SIG-M5 treated with dmso at 0.1 percent for 504 hours (cell line): Measurements from ENCODE around the gene EFHC1.
A peak's percentile ranks its signal among the peaks of the same experiment; 100 is the strongest.
"Not testable (repeated sequence)": the region's sequence is repeated elsewhere in the genome, so short reads cannot be mapped to it uniquely, and the experiment has no call there.

Experiments
- DNase-seq: peaks from one replicate; lab custom pipeline; 2025; ENCODE audit not compliant: unreplicated experiment; lab: John Stamatoyannopoulos, UW

EFHC1 gene

DNA sequence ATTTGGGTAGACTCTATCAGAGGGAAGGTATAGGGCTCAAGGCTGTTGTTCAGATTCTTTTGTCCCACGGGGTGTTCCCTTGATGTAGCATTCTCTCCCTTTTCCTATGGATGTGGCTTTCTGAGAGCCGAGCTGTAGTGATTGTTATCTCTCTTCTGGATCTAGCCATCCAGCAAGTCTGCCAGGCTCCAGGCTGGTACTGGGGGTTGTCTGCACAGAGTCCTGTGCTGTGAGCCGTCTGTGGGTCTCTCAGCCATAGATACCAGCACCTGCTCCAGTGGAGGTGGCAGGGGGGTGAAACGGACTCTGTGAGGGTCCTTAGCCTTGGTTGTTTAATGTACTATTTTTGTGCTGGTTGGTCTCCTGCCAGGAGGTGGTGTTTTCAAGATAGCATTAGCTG is 13.2 kb downstream of the EFHC1 start:
- not testable (repeated sequence) for DNase-seq

DNA sequence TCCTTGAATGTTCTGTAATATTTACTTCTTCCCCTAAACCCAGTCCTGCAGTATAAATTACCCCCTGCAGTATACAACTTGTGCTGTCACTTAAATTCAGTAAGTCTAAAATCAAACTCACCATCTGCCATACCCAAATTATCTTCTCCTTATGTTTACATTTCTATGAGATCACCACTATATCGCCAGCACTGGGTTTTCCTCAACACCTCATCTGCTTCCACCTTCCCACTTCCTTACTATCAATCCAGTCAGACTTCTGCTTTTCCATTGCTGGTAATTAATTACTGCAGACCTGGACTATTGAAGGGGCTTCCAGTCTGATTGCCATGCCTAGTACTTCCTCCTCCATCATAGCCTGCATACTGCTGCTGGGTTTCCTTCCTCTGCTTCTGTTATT is 15.2 kb downstream of the EFHC1 start:
- no peak for DNase-seq

DNA sequence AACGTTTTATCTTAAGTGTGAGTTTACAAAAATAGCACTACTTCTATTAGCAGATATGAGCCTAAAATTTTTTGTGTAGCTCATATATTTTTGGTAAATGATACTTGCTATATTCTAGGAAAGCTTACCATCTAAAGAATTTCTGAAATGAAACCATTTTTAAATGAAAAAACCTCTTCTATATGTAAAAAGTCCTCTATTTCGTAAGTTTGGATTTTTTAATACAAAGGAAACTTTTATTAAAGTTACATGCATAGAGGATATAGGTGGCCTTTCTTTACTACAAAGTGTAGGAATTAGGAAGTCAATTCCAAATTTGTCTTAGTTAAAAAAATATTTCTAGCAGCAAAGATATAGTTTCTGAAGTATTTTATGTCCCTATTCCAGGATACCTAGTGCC is 18.8 kb downstream of the EFHC1 start:
- DNase-seq = no peak

DNA sequence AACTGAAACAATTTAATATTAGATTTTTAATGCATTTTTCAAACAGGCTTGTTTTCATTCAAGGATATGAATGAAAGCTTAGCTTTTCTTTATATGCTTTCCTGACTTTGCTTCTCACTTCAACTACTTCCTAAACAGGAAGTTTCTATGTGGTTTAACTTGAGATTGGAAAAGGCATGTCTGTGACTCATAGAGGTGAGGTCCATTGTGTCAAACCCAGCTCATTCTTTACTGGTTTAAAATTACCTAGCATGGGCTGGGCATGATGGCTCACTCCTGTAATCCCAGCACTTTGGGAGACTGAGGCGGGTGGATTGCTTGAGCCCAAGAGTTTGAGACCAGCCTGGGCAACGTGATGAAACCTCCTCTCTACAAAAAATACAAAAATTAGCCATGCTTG is 34.4 kb downstream of the EFHC1 start:
- DNase-seq = no peak

DNA sequence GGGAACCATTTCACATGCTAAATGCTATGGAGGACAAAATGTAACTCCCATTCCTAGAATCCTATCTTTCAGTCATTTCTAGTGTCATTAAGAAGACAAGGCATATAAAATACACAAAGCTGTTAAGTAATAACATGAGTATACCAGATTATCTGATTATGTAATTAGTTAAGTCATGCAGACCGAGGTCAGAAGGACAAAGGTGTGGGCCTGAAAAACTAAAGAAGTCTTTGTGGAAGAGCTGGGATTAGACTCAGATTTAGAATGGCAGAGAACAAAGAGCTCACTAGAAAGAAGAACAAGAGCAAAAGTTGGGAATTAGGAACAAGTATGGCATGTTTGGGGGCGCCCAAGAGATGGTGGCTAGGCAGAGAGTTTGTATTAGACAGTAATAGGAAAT is 37.0 kb downstream of the EFHC1 start:
- no peak for DNase-seq

DNA sequence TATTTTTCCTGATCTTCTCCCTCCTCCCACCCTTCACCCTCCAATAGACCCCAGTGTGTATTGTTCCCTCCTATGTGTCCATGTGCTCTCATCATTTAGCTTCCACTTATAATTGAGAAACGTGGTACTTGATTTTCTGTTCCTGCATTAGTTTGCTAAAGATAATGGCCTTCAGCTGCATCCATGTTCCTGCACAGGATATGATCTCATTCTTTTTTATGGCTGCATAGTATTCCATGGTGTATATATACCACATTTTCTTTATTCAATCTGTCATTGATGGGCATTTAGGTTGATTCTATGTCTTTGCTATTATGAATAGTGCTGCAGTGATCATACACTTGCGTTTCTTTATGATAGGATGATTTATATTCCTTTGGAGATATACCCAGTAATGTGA is 41.1 kb downstream of the EFHC1 start:
- DNase-seq = not testable (repeated sequence)

DNA sequence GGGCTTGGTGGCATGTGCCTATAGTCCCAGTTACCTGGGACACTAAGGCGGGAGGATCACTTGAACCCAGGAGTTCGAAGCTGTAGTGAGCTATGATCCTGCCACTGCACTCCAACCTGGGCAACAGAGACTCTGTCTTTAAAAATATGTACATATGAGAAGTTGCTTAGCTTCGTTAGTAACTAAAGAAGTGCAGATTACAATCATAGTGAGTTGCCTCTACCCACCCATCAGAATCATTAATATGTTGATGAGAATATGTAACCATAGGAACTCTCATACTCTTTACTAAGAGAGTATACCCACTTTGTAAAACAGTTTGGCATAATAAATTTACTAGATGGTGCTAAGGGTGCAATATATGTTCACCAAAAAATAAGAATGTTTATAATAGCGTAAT is 54.0 kb downstream of the EFHC1 start:
- no peak for DNase-seq

DNA sequence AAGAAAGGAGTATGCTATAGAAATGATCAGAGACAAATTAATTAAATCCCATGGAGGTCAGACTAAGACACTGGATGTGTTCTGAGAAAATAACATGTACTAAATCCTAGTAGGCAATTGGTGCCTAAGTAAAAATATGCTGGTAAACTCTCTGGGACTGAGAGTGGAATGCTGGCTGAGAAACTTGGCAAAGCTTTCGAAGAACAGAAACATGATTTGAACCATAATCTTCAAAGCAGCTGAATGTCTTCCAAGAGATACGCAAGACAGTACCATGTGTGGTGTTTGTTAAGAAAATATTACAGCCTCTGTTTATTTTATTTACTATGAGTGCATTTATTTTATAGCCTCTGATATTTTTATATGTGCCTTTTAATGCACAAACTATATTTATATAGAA is 55.2 kb downstream of the EFHC1 start:
- no peak for DNase-seq

DNA sequence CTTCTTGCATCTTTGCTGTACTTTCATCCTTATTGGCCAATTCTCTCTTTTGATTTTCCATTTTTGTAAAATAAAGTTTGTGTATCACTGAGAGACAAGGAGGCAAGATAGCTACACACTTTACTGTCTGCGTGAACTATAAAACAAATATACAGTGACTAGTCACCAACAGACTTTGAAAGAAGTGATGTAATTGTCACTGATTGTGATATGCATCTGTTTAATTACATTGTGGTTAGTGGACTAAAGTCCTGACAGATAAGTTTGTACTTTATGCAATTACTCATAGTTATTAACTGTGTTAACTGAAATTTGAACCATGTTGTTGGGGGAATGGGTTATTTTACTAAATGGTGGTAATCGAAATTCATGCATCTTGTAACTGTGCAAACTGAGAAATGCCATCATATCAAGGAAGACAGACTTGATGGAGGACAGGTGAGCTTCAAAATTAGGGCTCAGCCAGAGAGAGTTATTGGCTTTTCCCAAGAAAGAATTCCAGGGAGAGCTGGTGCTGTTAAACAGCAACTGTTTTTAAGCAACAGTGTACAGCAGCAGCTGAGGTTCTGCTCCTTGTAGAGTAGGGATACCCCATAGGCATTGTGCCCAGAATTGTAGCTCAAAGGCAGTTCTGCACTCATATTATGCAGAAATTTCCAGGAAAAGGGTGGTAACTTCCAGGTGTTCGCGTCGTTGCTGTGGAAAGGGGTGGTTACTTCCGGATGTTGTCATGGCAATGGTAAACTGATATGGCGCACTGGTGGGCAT is 62.9 kb downstream of the EFHC1 start:
- no peak for DNase-seq

DNA sequence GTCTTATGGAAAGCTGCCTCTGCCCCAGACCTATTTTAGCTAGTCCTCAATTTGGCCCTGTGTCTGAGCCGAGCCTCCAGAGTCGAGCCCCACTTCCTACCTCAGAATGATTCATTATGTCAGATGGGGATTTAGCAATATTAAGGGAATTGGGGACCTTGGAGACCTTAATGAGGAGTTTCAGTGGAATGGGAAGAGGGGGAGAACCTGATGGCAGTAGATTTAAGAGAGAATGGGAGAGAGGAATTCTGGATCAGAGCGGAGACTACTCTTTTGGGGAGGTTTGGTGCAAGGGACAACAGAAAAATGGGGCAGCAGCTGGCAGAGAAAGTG is 63.5 kb downstream of the EFHC1 start:
- DNase-seq = no peak

DNA sequence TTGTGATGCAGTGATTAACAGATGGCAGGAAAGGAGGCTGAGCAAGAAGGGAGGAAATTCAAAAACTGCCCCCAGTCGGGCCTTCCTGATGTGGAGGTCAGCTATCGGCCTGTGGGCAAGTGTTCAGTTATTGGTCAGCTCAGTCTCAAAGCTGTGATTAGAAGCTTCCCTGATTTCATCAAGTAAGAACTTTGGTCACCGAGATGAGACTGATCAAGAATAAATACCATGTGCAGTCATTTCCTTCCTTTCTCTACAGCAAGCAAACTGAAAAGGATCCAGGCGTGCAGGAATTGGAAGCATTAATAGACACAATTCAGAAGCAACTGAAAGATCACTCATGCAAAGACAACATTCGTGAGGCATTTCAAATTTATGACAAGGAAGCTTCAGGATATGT is 69.7 kb downstream of the EFHC1 start:
- no peak for DNase-seq

DNA sequence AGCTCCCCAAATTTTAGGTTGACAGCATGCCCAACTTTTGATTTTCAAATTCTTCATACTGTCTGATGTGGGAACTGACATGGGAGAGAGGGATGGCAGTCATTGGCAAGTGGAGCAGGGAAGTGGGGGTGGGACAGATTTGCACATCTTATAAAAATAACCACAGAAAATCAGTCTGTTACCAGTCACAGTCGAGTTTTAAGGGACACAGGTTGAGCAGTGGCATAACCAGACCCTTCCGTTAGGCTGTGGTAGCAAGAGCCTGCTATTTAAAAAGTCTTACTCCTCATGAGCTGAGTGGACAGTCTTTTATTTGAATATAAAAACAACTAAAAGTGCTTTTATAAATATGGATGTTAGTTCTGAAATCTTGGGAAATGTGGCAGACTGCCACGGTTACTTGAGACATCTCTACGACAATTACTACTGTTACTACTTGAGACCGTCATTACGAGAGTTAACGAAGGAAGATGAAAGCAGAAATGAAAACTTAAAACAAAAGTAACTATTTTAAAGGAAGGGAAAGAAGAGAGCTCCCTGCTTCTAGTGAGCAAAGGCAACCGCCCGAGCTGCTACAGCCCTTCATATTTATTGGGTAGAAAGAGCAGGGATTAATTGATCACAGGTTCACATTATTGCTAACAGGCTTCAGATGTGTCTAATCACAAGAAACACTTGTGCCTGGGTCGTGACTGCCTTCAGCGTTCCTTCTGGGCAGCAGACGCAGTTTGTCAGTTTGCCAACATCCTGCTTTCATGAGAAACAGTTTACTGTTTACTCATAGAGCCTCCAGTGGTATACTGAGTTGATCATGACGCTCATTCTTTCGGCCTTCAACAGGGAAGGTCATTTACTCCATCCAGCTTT is 71.3 kb downstream of the EFHC1 start:
- peak; percentile 13 for DNase-seq

DNA sequence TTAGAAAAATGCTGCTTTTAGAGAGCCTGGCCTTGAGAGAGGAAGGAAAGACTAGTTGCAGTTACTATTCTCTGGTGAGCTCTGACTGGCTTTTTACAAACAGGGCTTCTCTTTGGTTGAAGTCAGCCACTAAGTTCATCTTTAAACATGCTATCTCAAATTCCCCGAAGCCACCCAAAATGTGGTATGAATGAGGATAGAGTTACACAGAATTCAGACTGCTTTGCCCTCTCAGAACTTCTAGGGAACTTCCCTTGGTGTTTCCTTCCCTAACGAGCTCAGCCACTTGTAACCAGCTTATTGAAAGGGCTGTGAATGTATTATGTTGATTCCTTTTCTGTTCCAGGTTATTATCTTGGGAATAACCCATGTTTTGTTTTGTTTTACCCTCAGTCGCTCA is 73.5 kb downstream of the EFHC1 start:
- no peak for DNase-seq

DNA sequence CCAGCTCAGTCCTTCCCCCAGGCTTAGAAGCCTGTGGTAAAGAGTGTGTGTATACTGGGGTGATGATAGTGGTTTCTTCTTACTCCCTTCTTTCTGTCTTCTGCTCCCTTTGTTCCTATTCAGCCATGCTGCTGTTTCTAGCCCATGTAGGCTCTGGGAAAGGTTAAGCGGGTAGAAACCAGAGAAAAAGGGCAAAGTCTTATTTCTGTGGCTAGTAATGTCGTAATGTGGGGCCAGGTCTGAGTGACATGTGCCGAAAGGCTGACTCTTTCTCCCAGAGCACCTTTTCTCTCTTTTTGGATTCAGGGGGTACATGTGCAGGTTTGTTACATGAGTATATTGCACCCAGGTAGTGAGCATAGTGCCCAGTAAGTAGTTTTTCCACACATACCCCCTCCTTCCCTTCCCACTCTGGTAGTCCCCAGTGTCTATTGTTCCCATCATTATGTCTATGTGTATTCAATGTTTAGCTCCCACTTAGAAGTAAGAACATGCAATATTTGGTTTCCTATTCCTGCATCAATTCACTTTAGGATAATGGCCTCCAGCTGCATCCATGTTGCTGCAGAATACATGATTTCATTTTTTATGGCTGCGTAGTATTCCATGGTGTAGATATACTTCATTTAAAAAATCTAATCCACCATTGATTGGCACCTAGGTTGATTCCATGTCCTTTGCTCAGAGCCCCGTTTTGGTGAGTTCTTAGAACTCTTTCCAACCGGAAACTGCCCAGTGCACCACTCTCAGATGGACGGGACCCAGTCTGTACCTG is 74.3 kb downstream of the EFHC1 start:
- no peak for DNase-seq

DNA sequence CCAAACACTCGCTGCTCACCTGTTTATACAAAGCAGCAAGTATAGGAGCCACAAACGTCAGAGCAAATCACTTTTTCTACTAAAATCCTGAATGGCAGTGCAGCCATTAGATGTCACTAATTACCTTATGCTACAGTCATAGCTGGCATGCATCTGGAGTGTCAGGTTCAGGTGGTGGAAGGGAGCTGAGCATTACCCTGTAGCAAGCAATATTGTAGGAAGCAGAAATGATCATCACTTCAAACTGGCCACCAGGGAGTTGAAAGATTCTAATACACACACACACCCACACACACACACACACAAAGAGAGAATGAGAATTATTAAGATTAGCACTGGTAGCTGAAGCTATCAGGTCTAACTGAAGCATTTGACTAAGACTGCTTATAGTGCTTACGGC is 75.8 kb downstream of the EFHC1 start:
- no peak for DNase-seq

DNA sequence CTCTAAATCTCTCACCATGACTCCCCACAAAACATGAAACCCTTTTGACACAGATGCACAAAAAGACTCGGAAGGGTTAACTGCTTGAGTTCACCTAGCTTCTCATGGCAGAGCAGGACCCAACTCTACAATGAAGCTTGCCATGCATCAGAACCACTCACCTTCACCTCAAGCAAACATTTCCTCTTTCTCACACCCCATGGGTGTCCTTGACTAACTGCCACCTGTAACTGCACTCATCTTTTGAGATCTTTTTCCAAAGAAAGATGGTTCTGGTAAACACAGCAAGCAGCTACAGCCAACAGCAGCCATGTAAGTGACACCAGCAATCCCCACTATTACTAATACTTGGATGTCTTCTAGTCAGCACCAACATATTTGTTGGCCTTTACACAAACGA is 76.5 kb downstream of the EFHC1 start:
- DNase-seq = no peak

DNA sequence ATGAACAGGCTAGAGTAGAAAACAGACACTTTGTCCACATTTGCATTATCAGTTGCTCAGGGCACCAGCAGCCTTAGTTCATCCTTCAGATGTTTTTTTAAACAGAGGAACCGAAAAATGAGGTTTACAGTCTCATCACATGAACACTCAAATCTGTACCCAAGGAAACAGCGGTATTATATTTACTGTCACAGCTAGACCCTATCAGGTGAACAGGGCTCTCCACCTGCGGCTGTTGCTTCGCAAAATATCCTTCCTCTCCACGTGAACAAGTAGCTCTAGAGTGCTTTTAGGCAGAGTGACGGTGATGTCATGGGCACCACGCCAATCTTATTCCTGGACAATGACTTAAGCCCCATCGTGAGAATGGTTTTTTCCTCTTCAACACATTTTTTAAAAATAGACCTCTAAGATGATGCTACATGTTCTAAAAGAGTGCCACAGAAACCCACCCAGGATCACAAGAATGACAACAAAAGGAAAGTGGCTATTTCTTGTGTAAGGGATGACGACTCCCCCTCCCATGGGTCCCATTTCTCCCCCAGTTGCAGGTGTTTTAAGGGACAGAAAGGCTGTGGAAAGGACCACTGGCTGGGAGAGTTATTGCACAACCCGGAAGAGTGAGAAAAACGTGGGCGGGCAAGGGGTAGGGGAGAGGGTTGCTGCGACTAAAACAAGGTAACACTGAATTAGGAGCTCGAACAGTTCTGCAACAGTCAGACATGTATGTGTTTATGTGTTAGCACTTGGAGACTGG is 77.7 kb downstream of the EFHC1 start:
- no peak for DNase-seq

DNA sequence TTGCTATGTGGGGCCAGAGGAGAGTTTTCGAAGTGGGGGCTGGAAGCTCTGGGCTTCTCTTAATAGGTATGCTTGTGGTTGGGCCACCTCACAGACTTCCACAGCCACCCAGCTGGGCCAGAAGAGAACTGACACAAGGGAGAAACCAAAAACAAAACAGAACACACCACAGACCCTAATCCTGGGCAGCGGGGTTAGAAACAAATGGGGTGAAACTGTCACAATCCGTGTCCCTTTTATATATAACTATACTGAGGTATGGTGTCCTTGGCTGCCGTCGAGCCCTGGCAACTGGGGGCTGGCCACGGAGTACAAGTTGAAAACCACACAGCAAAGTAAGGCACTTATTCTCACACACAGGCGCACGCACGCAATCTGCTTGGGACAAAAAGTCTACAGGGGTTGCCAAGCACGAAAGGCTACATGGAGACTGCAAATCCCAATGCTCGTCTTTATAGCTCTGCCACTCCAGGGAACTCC is 78.4 kb downstream of the EFHC1 start:
- DNase-seq = no peak

DNA sequence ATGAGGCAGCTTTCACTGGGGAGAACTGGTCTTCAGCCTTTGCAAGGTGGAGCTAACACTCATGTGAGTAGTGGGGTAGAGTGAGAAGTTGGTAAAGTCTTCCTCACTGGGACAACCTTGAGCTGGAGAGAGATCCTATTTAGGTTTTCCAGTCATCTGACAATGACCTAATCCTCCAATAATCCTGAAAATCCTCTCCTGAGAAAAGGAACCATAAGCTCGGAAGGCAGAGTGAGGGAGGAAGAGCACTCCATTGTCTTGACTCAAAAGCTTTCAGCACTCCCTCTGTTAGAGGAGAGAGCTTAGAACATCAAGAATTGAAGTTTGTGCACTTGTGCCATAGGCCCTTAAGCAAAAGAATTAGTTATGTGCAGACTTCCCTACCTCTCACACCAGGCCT is 78.9 kb downstream of the EFHC1 start:
- DNase-seq = no peak

DNA sequence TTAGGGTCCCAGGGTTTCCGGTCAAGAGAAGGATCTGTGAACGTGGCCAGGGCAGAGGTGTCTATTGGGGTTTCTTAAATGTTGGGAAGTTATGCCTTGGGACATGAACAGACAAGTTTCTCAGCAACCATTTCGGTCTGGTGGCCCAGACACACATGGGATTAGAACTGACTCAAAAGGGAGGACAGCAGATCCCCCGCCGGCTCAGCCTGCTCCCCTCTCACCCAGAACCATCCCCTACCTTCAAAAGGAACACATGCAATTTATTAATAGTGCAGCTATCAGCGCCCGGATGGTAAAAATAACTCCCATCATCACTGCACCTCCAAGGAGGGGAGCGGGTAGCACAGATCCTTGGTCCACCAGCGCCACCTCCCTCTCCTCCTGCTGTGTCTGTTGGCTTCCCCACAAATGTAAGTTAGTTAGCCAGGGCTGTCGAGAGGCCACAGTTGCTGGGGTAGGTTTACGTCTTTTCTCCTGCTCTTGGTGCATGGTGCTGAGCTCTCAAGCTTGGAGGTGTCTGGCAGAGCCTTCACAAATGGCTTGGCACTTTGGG is 79.6 kb downstream of the EFHC1 start:
- no peak for DNase-seq
